Astrocyte of the hippocampus (primary cell): Measurements from ENCODE around the gene EHD1.

ENCODE experiments used
- DNase-seq: peaks from one replicate; pipeline ENCODE4 v3.0.0; 2011; ENCODE audit warnings: low read depth, low spot score

EHD1 gene

DNA sequence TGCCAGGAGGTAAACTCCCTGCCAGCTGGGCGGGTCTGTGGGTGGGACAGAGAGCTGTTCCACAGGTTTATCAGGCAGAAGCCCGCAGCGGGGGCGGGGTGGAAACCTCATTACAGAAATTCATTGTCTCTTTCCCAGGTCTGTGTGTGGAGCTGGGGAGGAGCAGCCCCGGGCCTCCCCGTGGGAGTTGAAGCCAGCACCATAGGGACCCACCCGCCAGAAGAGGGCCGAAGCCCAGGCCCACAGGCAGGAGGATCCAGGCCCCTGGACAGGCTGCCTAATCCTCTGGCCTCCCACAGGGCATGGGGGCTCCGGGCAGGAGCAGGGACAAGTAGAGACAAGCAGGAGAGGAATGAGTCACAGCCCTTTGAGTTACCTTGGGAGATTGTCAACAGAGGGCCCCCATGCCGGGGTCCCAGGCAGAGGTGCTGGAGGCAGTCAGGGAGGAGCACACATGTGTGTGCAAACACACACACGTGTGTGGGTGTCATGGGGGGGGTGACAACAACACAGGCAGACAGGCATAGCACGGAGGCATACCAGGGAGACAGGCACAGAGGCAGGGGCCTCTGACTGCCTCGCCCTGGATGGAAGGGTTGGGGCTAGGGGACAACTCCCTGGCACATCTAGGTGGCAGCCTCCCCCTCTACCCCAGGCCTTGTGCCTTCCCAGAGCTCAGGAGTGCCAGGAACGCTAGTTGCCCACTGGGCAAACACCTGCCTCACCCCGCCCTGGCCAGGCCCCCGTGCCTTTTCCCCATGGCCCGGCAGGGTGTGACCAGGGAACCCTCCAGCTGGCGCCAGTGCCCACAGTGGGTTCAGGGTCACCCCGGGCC, 35.4 kb downstream of the EHD1 start:
- peak; percentile 57 for DNase-seq

DNA sequence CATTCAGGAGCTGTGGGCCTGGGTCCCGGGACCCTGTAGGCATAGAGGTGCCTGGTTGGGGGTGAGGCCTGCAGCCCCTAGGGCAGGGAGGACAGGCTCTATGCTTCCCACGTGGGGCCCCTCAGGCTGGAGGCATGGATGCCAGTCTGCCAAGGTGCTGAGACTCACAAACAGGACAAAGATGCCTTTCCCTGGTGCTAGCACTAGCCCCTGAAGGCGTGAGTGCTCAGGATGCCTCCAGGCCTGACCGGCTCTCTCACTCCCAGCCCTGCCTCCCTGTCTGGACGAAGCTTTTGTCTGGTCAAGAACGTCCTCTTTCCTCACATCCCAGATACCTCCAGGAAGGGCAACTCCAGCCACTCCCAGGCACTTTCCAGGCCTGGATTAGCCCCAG, 36.1 kb downstream of the EHD1 start:
- DNase-seq = no peak

DNA sequence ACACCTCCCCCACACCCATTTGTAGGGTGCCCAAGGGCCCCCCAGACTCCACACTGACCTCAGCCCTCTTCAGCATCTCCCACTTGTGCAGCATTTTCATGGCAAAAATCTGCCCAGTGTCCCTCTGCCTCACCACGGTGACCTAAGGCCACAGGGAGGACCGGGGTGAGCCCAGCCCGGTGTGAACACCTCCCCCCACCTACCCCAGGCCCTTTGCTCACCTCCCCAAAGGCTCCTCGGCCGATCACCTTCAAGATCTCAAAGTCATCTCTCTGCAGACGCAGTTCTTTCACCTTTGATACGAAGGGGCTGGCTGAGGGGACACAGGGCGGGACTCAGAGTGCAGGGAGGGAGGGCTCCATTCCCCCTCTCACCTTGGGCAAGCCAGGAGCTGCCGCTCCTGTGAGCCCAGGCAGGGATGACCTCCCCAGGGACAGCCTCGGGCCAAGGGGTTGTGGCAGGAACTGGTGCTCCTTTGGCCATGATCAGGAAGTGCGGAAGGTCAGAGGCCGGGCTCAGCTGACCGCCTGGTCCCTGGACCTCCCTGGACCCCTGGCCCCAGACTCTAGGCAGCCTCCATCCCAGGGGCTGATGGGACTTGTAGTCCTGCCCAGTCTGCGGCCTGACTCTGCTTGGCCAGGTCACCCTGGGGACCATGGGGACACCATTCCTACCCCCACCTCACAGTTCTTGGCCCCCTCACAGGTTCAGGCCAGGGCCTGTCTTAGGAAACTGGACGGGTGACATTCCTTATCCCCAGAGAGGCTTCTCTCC, 36.6 kb downstream of the EHD1 start:
- no peak for DNase-seq

DNA sequence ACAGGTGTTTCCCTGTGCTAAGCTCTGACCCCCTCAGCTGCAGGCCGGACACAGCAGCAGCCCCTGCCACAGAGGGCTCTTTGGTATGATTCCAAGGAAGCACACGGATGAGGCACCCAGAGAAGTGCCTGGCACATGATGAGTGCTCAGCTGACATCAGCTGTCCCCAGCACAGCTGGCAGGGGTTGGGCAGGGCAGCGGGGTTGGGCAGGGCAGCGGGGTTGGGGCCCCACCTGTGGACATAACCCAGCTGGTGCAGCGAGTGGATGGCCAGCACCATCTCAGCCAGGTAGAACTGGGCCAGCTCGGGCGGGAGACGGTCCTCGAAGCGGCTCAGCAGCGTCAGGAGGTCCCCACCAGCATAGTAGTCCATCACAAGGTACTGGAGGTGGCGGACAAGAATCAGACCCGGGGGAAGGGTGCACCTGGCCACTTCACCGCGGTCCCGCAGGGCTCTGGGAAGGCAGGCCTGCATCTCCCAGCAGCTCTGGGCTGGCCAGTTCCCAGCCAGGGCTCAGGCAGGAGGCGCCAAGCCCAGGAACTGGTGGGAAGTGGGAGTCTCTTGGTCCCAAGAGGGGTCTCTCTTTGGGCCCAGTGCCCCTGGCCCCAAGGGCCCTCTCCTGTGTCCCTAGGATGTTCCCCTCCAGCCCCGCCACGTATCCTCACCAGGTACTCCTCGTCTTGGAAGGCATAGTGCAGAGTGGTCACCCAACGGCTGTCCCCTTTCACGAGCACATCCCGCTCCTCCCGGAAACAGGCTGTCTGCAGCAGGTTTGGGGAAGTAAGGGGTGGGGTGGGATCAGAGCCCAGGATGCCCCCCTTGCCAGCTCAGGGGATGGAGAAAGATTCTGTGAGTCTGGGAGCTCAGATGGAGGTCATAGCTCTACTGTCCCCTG, 38.3 kb downstream of the EHD1 start:
- DNase-seq = no peak

DNA sequence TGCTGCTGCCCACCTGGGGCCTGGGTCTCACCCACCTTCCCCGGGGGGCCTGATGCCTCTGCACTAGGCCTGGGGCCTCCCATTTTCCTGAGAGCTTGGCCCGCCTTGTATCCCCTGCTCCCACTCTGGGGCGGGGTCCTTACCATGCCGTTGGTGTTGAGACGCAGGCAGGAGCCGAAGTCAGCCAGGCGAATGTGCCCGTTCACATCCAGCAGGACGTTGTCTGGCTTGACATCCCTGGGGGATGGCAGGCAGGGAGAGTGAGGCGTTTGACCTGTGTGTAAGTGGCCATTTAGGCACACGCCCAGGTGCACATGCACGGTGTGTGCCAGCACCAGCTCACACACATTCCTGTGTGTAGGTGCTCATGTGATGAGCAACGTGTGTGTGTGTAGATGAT, 39.1 kb downstream of the EHD1 start:
- no peak for DNase-seq

DNA sequence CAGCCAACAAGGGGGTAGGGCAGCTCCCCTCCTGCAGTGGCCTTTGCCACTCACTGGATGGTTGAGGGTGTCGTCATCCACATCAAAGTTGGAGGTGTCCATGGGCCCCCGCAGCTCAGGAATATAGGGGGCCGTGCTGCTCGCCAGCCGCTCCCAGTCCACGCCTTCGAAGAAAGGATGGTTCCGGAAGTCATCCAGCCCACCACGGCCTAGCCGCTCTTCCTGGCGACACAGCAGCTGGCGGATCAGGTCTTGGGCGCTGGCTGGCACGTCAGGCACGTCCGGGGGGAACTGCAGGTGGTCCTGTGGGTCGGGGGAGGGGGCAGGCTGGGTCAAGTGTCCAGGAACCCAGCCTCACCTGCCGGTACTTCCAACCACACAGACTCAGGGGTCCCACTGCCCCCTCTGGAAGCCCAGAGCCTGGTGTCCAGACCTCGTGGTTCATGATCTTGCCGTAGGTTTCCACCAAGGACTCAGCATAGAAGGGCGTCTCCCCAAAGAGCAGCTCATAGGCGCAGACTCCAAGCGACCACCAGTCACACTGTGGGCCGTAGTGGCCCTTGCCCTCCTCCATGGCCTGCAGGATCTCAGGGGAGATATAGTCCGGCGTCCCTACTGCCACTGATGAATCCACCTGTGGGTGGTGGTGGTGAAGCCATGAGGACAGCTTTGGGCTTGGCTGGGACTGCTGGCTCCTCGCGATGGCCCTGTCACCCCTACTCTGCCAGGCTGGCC, 39.7 kb downstream of the EHD1 start:
- DNase-seq = no peak

DNA sequence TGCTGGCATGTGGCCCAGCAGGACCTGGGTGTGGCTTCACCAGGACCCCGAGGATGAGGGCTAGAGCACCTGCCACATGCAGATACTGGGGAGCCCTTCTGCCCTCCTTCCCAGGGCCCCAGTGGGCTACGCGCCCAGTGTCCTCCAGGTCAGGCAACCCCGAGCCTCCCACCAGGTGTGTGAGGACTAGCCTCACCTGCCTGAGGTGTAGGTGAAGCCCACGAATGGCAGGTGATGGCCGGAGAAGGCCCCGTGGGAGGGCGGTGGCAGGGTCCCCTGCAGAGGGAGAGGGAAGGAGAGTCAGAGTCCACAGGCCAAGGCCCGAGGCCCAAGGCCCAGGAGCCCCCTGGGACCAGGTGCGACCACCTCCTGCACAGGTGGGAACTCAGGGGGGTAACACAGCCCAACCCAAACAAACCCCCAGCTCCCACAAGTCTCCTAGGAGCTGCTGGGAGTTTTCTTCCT, 40.5 kb downstream of the EHD1 start:
- no peak for DNase-seq

DNA sequence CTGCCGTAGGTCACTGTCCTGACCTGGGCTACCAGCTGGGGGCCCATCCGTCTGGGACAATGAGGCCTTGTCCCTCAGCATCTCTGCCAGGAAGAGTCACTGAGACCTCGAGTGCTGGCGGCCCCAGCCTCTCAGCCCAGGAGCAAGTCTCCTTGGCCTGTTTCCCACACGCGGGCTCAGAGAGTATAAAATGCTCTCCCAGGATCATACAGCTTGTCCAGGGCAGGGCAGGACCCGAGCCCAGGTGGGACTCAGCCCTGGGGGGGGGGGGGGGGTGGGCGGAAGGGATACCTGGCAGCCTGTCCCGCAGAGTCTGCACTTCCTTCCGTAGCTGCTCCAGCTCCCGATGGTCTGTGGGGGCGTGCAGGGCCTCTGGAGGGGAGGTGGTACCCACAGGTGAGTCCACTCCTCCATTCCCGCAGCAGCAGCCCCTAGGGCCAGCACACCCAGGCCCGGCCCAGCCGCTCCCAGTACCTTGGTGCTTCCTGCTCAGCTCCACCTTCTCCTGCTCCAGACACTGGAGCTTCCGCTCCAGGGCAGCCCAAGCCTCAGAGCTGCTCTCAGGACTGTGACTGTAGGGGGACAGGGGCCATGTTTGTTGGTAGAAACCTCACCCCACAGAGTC, 41.9 kb downstream of the EHD1 start:
- DNase-seq = no peak

DNA sequence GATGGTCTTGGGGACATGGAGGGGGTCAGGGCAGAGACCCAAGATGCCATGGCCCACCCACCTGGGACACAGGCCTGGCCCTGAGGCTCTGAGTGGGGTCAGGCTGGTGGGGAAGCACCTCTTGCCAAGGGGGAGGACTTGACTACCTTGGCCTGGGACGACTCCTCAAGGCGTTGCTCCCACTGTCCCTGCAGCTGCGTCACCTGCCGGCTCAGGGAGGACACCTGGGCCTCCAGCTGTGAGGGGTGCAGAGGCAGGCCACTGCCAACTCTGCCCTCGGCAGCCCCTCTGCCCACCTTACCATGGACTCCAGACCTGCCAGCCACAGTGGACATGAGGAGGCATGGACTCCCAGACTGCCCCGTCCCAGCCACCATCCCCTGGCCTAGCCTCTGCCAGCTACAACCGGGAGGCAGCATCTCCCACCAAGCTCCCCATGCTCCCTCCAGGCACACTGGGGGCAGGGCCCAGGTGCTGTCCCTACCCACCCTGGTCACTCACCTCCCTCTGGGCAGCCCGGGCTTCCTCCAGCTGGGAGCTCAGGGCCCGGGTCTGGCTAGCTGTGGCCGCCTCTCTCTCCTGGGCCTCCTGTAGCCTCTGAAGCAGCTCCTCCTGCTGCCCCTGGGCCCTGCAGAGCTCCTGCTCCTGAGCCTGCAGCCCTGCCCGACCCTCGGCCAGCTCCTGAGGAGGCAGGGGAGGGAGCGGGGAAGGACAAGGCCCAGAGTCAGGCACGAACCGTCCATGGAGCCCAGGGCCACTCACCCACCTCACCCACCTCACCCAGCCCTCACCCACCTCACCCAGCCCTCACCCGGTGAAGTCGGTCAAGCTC, 42.6 kb downstream of the EHD1 start:
- no peak for DNase-seq

DNA sequence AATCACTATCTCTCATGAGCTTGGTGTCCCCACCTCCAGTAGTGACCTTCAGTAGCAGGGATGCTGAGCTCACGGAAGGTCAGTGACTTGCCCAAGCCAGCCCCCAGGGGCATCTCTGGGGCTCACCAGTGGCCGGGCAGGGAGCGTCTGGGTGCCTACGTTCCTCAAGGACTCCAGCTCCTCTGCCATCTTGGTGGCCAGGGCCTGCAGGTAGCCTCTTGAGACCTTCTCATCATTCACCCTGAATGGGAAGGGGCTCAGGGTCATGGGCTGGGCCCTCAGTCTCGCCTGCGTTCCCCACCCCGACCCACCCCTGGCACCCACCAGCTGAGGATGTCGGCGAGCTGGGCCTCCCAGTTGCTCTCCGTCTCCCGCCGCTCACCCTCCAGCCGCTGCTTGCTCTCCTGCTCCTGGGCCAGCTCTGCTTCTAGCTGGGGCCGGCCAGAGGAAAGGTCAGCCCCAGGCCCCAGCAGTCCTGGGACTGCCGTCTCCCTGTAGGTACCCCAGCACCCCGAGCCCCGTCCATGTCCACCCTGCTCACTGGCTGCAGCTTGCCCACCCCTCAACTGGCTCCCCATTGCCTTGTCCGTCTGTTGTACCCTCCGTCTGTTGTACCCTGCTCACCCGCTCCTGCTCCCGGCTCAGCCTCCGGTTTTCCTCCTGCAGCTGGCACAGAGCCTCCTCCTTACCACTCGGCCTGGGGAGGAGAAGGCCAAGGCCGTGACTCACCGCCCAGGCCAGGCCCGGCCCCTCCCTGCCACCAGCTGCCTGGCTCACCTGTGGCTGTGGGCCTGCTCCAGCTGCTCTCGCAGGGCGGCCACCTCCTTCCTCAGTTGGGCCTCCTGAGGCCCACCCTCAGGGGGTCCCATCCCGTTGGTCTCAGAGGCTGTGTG, 43.5 kb downstream of the EHD1 start:
- DNase-seq = peak; percentile 91

DNA sequence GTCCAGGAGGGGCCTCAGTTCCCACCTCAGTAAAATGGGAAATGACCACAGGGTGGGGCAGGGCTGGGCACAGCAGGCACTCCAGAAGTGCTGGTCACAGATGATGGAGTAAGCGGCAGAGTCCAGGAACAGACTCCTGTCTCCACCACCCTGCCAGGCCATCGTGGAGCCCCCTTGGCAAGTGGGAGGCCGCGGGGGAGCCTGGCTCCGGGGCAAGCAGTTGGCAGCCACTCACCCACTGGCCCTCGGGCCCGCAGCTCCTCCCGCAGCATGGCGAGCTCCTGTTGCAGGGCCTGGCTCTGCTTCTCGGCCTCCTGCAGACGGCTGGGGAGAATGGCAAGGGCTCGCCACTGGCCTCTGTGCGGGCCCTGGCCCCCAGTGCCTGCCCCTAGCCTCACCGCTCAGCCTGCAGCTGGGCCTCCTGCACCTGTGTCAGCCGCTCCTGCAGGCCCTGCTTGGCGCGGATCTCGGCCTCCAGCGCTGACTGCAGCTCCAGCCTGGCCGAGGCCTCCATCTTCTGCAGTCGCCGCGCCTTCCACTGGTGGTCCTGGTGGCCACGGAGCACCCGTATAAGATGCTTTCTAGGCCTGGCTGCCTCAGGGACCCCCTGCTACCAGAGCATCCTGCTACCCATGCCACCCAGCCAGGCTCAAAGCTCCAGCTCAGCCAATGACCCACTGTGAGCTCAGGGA, 44.2 kb downstream of the EHD1 start:
- DNase-seq = no peak

DNA sequence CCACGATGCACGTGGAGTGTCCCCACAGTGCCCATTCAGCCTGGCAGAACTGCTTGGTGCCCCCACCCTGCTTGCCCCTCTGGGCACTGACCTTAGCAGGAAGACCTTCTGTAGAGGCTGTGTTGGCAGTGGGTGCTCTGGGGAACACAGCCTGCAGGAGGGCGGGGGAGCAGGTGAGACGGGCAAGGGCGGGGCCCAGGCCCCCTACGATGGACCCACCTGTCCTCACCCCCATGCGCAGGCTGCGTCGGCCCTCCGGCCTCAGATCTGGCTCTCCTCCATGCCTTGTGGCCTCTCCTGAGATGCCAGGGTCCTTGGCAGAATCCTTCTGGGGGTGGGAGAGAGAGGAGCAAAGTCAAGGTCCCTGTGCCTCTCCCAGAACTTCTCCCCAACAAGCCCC, 44.9 kb downstream of the EHD1 start:
- no peak for DNase-seq

DNA sequence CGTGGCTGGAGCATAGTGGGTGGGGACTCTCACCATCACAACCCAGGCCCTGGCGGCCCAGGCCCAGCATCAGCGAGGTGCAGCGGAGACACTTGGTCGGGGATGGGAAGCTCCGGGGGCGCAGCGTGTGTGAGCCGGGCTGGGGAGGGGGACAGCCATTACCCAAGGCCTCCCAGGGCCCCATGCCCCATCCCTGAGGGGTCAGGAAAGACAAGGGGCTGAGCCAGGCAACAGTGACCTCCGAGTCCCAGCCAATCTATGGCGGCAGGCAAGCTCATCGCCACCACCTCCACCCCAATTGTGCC, 45.3 kb downstream of the EHD1 start:
- no peak for DNase-seq

DNA sequence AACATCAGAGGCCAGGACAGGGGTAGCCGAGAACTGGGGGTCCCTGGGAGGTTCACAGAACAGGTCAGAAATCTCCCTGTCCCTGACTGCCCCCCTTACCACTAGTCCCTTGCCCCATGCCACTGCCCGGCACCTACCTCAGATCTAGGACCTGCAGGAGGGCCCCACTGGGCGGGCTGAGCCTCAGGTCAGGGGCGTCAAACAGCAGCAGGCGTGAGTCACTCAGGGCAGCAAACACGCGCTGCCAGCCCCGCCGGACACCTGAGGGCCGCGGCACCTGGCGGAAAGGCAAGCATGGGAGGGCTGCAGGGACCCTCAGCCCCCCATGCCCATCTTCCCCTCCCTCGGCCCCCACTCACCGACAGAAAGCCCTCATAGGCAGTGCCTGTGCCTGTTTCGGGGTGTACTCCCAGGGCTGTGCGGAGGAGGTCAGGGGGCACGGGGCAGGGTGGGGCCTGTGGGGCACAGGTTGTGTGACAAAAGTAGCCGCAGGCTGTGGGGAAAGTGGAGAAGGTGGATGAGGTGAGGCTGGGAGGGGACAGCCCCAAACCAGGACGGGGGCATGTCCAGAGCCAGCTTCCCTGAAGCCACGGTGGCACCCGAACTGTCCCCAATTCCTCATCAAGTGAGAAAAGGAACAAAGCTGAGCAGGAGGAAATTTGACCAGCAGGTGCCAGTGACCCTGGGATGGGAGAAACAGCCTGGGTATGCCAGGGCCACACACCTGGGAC, 45.8 kb downstream of the EHD1 start:
- DNase-seq = no peak

DNA sequence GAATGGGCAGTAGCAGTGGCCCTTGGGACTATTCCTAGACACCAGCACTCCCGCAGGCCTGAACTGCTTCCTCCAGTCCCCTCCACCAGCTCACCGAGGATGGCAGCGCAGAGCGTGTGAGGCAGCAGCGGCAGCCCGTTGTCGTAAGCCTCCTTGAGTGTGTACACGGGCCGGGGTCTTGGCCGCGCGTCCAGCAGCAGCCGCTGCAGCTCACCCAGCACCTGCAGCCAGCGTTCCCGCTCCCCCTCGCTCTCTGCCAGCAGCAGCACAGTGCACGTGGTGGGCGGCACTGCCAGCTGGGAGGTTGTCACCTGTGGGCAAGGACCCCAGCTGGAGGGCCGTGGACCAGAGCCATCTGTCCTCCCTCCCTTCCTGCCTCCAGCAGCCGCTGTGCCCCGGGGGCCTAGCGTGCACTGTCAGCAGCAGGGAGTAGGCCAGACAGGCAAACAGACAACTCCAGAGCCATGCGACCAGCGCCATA, 47.0 kb downstream of the EHD1 start:
- no peak for DNase-seq

DNA sequence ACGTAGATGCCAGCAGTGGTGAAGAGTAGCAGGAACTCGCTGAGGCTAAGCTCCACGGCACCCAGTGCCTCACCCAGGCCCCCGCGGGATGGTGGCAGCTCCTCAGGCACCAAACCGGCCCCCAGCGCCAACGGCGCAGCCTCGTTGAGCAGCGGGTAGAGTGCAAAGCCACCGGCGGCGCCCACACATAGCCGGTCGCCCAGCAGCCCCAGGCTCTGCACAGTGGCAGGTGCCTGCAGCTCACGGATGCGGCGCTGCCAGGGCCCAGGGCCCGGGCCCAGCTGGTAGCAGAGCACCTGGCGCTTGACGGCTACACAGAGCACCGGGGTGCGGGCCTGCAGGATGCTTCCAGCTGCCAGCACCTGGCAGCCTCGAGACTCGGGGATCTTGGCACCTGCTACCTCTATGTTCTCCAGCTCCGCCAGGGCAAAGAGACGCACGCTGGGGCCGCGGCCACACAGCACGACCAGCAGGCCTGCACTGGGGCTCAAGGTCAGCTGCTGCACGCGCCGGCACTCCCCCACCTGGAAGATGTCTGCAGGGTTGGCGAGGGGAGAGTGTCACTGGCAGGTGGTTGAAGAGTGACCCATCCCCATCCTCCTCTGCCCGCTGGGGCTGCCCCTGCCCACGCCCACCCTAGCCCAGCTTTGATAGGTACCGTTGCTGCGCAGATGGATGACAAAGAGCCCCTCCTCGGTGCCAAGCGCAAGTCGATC, 48.7 kb downstream of the EHD1 start:
- DNase-seq = no peak

DNA sequence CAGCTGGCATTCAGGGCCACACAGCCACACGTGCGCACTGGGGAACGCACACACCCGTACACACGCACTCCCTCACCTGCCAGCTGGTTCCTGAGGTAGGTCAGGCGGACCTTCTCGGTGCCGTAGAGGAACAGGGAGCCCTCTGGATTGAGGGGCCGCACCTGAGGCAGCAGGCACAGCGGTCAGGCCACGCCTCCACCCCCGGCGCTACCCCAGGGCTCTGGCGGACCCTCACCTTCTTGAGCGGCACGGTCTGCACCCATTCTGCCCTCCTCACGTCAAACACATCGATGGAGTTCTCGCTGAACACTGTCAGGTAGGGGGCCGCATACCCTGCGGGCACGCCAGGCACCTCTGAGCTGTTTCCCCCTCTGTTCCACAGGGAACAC, 51.0 kb downstream of the EHD1 start:
- DNase-seq = no peak
